Adrenal gland (tissue), 5 donors: ENCODE results near the gene MRPL53.

Source experiments
- CTCF ChIP-seq, 6 experiments: fragments of 450-650 bp in 4 of 6; fragments of 200-600 bp in 2 of 6; sonication (generic) in 1 of 6; IDR thresholded peaks; 1 replicate in 5 of 6; 2 replicates in 1 of 6; pipeline versions ENCODE4 v1.5.1 to v1.8.0; 2016 to 2021; ENCODE audit warnings: antibody characterized with exemption in 6 of 6, mild to moderate bottlenecking in 2 of 6, moderate library complexity in 1 of 6
- POLR2A ChIP-seq, 2 donors: fragments of 450-650 bp; IDR thresholded peaks; one replicate each; pipeline ENCODE4 v1.6.1; 2017; ENCODE audit warnings: antibody characterized with exemption in 2 of 2, mild to moderate bottlenecking in 2 of 2, moderate library complexity in 1 of 2
- donor health status: DM: no; HTN: no; CAD: no.

GRCh38 chr2:74428675-74429074 lies 43.8 kb downstream of the MRPL53 start:
- TF ChIP-seq CTCF (IDR thresholded peaks at IDR 0.05) (no peak), POLR2A (IDR thresholded peaks at IDR 0.05) (no peak)
